Measurements from ENCODE around the gene HOXD8.

- TF ChIP-seq CTCF (IDR thresholded peaks at IDR 0.05; ENCODE audit: control extremely low read depth in 1 of 3, insufficient read depth in 1 of 3, low read depth in 1 of 3, low read length in 3 of 3), result no peak
- no peak for TF ChIP-seq SAP30 (IDR thresholded peaks at IDR 0.05; ENCODE audit: insufficient read depth, insufficient replicate concordance, low read length)
- no peak for TF ChIP-seq ATF2 (IDR thresholded peaks at IDR 0.05; ENCODE audit: low read length)
- no peak for TF ChIP-seq SRF (IDR thresholded peaks at IDR 0.05; ENCODE audit: low read depth, low read length)
- no peak for TF ChIP-seq SUZ12 (IDR thresholded peaks at IDR 0.05; ENCODE audit: low read length)
- no peak for TF ChIP-seq EP300 (IDR thresholded peaks at IDR 0.05; ENCODE audit: borderline replicate concordance in 1 of 2, low read depth in 2 of 2, low read length in 2 of 2)
Observed at GRCh38 chr2:176167398-176167797, 37.9 kb downstream of the HOXD8 start.
